Ectodermal cell (in vitro differentiated cells): ENCODE results near the gene UBE2K.
"Not testable (repeated sequence)": the region's sequence is repeated elsewhere in the genome, so short reads cannot be mapped to it uniquely, and the experiment has no call there.

ENCODE experiments used
- H3K27ac ChIP-seq: 2 replicates; pipeline ENCODE4 v1.7.0; 2013; ENCODE audit warnings: mild to moderate bottlenecking, low read depth, low read length; ENCODE audit not compliant: insufficient read depth, poor library complexity, severe bottlenecking
- H3K27me3 ChIP-seq: 2 replicates; pipeline ENCODE4 v1.7.0; 2013; ENCODE audit warnings: mild to moderate bottlenecking, low read length; ENCODE audit not compliant: insufficient read depth, control insufficient read depth, poor library complexity, severe bottlenecking
- H3K36me3 ChIP-seq: one replicate; pipeline ENCODE4 v1.7.0; 2013; ENCODE audit warnings: low read length; ENCODE audit not compliant: control insufficient read depth, insufficient read depth
- H3K4me1 ChIP-seq: one replicate; pipeline ENCODE4 v1.7.0; 2013; ENCODE audit warnings: low read length; ENCODE audit not compliant: control insufficient read depth, insufficient read depth
- H3K4me3 ChIP-seq: 2 replicates; pipeline ENCODE4 v1.7.0; 2013; ENCODE audit warnings: low read depth, low read length, control low read depth; ENCODE audit not compliant: insufficient read depth
- H3K9me3 ChIP-seq: 2 replicates; pipeline ENCODE4 v1.7.0; 2013; ENCODE audit warnings: mild to moderate bottlenecking, low read length, moderate library complexity; ENCODE audit not compliant: control insufficient read depth
- WGBS, 2 experiments: methylation state at CpG; one replicate each; pipeline ENCODE4 v1.1.7; 2013; ENCODE audit warnings: missing lambda C conversion rate in 2 of 2; 5-methylcytosine and 5-hydroxymethylcytosine counted together

UBE2K gene

DNA sequence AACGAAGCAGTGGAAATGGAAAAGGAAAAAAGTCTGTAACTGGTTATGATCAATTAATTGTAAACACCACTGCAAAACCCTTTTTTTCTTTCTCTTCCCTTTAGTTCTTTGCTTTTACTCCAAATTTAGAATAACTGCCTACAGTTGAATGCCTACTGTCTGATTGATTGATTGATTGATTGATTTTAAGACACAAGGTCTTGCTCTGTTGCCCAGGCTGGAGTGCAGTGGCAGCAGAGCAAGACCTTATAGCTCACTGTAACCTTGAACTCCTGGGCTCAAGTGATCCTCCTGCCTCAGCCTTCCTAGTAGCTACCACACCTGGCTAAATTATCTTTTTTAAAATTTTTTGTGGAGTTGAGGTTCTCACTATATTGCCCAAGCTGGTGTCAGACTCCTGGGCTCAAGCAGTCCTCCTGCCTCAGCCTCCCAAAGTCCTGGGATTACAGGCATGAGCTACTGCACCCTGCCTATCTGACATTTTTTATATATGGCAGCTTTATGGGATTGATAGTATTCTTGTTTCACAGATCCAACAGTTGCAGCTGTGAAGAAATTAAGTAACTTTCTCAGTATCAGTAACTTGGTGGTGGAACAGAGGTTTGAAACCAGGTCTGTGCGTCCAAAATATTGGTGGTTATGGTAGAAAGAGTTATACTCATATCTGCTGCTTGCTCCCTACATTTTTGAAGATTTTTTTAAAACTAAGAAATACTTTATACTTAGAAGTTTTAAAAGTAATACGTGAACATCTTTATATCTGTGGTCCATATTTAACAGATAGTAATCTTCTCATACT, 12.4 kb downstream of the UBE2K start:
- Histone ChIP-seq H3K36me3 (no peaks in the 10 kb centered on the region), H3K4me1 (no peaks in the 10 kb centered on the region), H3K27ac (no peak overlapping the region), H3K4me3 (no peak overlapping the region), H3K27me3 (no peaks in the 10 kb centered on the region), H3K9me3 (no peaks in the 10 kb centered on the region)
- 100% methylated on average over 1 to 2 of the region's 3 CpGs for WGBS, 2 experiments

GRCh38 chr4:39712819-39713607, 15.1 kb downstream of the UBE2K start:
- H3K27me3 ChIP-seq, result no peaks in the 10 kb centered on the region
- H3K36me3 ChIP-seq, result peaks cover 4% of the 10 kb centered on the region
- no peaks in the 10 kb centered on the region for H3K4me1 ChIP-seq
- H3K4me3 ChIP-seq, result no peak overlapping the region
- no peaks in the 10 kb centered on the region for H3K9me3 ChIP-seq
- H3K27ac ChIP-seq, result no peak overlapping the region
- 93 to 97% methylated on average over 17 of the region's 17 CpGs for WGBS, 2 experiments

DNA sequence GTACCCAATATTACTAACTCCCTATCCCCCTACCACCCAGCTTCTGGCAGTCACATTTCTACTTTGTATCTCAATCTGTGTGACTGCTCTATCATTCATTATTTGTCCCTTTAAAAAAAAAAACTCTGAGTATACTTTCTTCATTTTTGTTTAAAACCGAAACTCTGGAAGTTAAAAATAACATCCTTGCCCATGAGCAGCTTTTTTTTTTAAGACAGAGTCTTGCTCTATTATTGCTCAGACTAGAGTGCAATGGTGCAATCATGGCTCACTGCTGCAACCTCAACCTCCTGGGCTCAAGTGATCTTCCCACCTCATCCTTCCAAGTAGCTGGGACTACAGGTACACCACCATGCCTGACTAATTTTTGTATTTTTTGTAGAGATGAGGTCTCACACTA, 15.8 kb downstream of the UBE2K start:
- Histone ChIP-seq H3K4me3 (no peak overlapping the region), H3K27ac (peak overlapping the region; percentile 55), H3K4me1 (no peaks in the 10 kb centered on the region), H3K9me3 (no peaks in the 10 kb centered on the region), H3K36me3 (peaks cover 4% of the 10 kb centered on the region), H3K27me3 (no peaks in the 10 kb centered on the region)
- 92 to 100% methylated on average over 1 of the region's 1 CpG for WGBS, 2 experiments

DNA sequence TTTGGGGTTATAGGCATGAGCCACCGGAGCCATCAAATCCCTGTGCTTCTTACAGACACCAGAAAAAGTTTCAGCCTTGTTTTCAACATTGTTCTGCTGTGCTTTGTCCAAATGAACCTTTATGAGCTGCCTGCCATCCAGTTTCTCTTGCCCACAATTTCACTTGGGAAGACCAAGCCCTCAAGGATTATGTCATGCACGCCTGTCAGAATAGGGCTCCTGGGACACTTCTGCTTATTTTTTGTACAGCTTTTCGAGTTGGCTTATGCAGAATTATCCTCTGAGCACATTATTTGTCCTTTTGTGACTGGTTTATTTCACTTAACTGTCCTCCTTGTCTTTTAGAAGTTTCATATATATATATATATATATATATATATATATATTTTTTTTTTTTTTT, 16.2 kb downstream of the UBE2K start:
- Histone ChIP-seq H3K27ac (no peak overlapping the region), H3K27me3 (no peaks in the 10 kb centered on the region), H3K36me3 (peaks cover 4% of the 10 kb centered on the region), H3K9me3 (no peaks in the 10 kb centered on the region), H3K4me3 (no peak overlapping the region), H3K4me1 (no peaks in the 10 kb centered on the region)
- WGBS, 2 experiments, result 77 to 84% methylated on average over 3 of the region's 3 CpGs

GRCh38 chr4:39715788-39716187, 17.9 kb downstream of the UBE2K start:
- Histone ChIP-seq H3K36me3 (peaks cover 4% of the 10 kb centered on the region), H3K27me3 (no peaks in the 10 kb centered on the region), H3K27ac (no peak overlapping the region), H3K4me3 (no peak overlapping the region), H3K9me3 (no peaks in the 10 kb centered on the region), H3K4me1 (no peaks in the 10 kb centered on the region)
- 91 to 96% methylated on average over 1 of the region's 3 CpGs for WGBS, 2 experiments

DNA sequence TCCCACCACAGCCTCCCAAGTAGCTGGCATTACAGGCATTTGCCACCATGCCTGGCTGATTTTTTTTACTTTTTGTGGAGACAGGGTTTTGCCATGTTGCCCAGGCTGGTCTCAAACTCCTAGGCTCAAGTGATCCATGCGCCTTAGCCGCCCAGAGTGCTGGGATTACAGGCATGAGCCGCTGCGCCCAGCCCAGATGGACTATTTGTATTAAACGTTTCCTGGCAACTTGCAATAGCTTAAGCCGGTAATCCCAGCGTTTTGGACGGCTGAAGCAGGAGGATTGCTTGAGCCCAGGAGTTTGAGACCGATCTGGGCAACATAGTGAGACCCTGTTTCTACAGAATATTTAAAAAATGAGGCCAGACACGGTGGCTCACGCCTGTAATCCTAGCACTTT, 18.4 kb downstream of the UBE2K start:
- H3K4me1 ChIP-seq, result no peaks in the 10 kb centered on the region
- H3K4me3 ChIP-seq, result no peak overlapping the region
- WGBS, 2 experiments, result 88 to 92% methylated on average over 11 of the region's 11 CpGs
- no peaks in the 10 kb centered on the region for H3K27me3 ChIP-seq
- peaks cover 4% of the 10 kb centered on the region for H3K36me3 ChIP-seq
- no peak overlapping the region for H3K27ac ChIP-seq
- H3K9me3 ChIP-seq, result no peaks in the 10 kb centered on the region

- WGBS, 2 experiments, result 93 to 94% methylated on average over 18 to 19 of the region's 19 CpGs
- not testable (repeated sequence) for H3K36me3 ChIP-seq, H3K27me3 ChIP-seq, H3K9me3 ChIP-seq, H3K4me3 ChIP-seq, H3K4me1 ChIP-seq, H3K27ac ChIP-seq
These were observed 19.8 kb downstream of the UBE2K start for GRCh38 chr4:39717743-39718142.

GRCh38 chr4:39718366-39719323, 20.7 kb downstream of the UBE2K start:
- Histone ChIP-seq H3K9me3 (no peaks in the 10 kb centered on the region), H3K4me1 (no peaks in the 10 kb centered on the region), H3K36me3 (peaks cover 4% of the 10 kb centered on the region), H3K27ac (no peak overlapping the region), H3K4me3 (no peak overlapping the region), H3K27me3 (no peaks in the 10 kb centered on the region)
- 94% methylated on average over 33 of the region's 33 CpGs for WGBS, 2 experiments

- no peaks in the 10 kb centered on the region for H3K4me1 ChIP-seq
- H3K9me3 ChIP-seq, result no peaks in the 10 kb centered on the region
- H3K36me3 ChIP-seq, result peaks cover 4% of the 10 kb centered on the region
- no peak overlapping the region for H3K27ac ChIP-seq
- no peaks in the 10 kb centered on the region for H3K27me3 ChIP-seq
- H3K4me3 ChIP-seq, result no peak overlapping the region
These were observed 22.1 kb downstream of the UBE2K start for GRCh38 chr4:39719804-39720580.
